HepG2 (cell line): ENCODE measurements around the gene LIMD2. TPM values are rescaled to one million over a fixed set of nuclear protein-coding genes. Genes with fewer than 3 reads are reported as not detected.

Source experiments
- CENPT ChIP-seq: sonication (generic); formaldehyde crosslinking; IDR thresholded peaks from 2 replicates; pipeline ENCODE4 v1.8.0; 2022; ENCODE audit warnings: low read depth, mild to moderate bottlenecking, moderate library complexity, missing genetic modification reagents
- CHD2 ChIP-seq: IDR thresholded peaks from 2 replicates; pipeline ENCODE4 v1.6.1; 2011; ENCODE audit warnings: low read depth, low read length, improper control_type of control experiment
- HDAC6 ChIP-seq: fragments of 200-600 bp; sonication (generic); IDR thresholded peaks from 2 replicates; pipeline ENCODE4 v1.7.0; 2017; ENCODE audit warnings: mild to moderate bottlenecking, antibody characterized with exemption, low read length, low read depth
- HNF4G ChIP-seq, 2 experiments: sonication (generic) in 1 of 2; formaldehyde crosslinking in 1 of 2; IDR thresholded peaks; 2 replicates each; pipeline versions ENCODE4 v1.4.0 to v1.6.1; 2011 to 2020; ENCODE audit warnings: borderline replicate concordance in 2 of 2, low read depth in 2 of 2, mild to moderate bottlenecking in 2 of 2, low read length in 1 of 2, missing genetic modification reagents in 1 of 2, moderate library complexity in 1 of 2
- MAFG ChIP-seq: sonication (generic); formaldehyde crosslinking; IDR thresholded peaks from 2 replicates; pipeline ENCODE4 v1.5.1; 2020; ENCODE audit warnings: mild to moderate bottlenecking, missing genetic modification reagents
- NKX3-1 ChIP-seq: sonication (generic); formaldehyde crosslinking; IDR thresholded peaks from 2 replicates; pipeline ENCODE4 v1.5.0; 2020; ENCODE audit warnings: missing genetic modification reagents
- SOX6 ChIP-seq, 2 experiments: fragments of 450-650 bp in 1 of 2; sonication (generic) in 1 of 2; formaldehyde crosslinking in 1 of 2; IDR thresholded peaks; 2 replicates each; pipeline versions ENCODE4 v1.4.0 to v1.6.1; 2017 to 2020; ENCODE audit warnings: antibody characterized with exemption in 1 of 2, mild to moderate bottlenecking in 1 of 2, missing genetic modification reagents in 1 of 2
- TOPORS ChIP-seq: sonication (generic); formaldehyde crosslinking; IDR thresholded peaks from 2 replicates; pipeline ENCODE4 v1.8.0; 2023; ENCODE audit warnings: mild to moderate bottlenecking, missing genetic modification reagents
- YEATS4 ChIP-seq: sonication (generic); formaldehyde crosslinking; IDR thresholded peaks from 2 replicates; pipeline ENCODE4 v1.4.0; 2020; ENCODE audit warnings: missing genetic modification reagents, borderline replicate concordance
- ZBTB7B ChIP-seq: sonication (generic); formaldehyde crosslinking; IDR thresholded peaks from 2 replicates; pipeline ENCODE4 v1.4.0; 2020; ENCODE audit warnings: missing genetic modification reagents
- ZKSCAN8 ChIP-seq: IDR thresholded peaks from 2 replicates; pipeline ENCODE4 v1.6.1; 2016; ENCODE audit warnings: borderline replicate concordance, missing genetic modification reagents, missing compliant biosample characterization
- ZNF101 ChIP-seq: sonication (generic); formaldehyde crosslinking; IDR thresholded peaks from 2 replicates; pipeline ENCODE4 v1.4.0; 2020; ENCODE audit warnings: mild to moderate bottlenecking, low read depth, missing genetic modification reagents, borderline replicate concordance
- ZNF274 ChIP-seq: sonication (generic); formaldehyde crosslinking; IDR thresholded peaks from 2 replicates; pipeline ENCODE4 v1.5.1; 2020; ENCODE audit warnings: mild to moderate bottlenecking, missing genetic modification reagents
- ZNF703 ChIP-seq: sonication (generic); formaldehyde crosslinking; IDR thresholded peaks from 2 replicates; pipeline ENCODE4 v1.5.1; 2020; ENCODE audit warnings: missing genetic modification reagents, mild to moderate bottlenecking, moderate library complexity, borderline replicate concordance
- polyA plus RNA-seq, 8 experiments: library from polyadenylated mRNA; depleted of rRNA in 3 of 8; stranded (reverse) in 7 of 8; unstranded in 1 of 8; fragments of >200 nt; fragmentation: Illumina TruSeq in 4 of 8; extraction: Trizol in 4 of 8; gene quantifications; 2 replicates each; pipeline versions ENCODE4 v1.2.1 to v1.2.3, GENCODE V29; 2011 to 2016; ENCODE audit warnings: low read depth in 4 of 8, missing spikeins in 1 of 8, mixed read lengths in 1 of 8; ENCODE audit not compliant: insufficient read depth in 1 of 8
- total RNA-seq, 5 experiments: library from RNA; depleted of rRNA; stranded (reverse); fragments of >200 nt; fragmentation: Illumina TruSeq; extraction: Trizol; gene quantifications; 2 replicates each; pipeline ENCODE4 v1.2.3, GENCODE V29; 2016; ENCODE audit warnings: low read depth in 1 of 5
- TF ChIP-seq, protein P1 (sequence below): sonication (generic); formaldehyde crosslinking; IDR thresholded peaks from 2 replicates; pipeline ENCODE4 v1.5.1; 2020; ENCODE audit warnings: mild to moderate bottlenecking, missing genetic modification reagents, moderate library complexity
- TF ChIP-seq, protein P2 (sequence below): sonication (generic); formaldehyde crosslinking; conservative IDR thresholded peaks from 2 replicates; pipeline ENCODE4 v1.4.0; 2020; ENCODE audit warnings: missing genetic modification reagents
- TF ChIP-seq, protein P3 (sequence below): sonication (generic); formaldehyde crosslinking; IDR thresholded peaks from 2 replicates; pipeline ENCODE4 v1.8.1; 2023; ENCODE audit warnings: missing genetic modification reagents, mild to moderate bottlenecking, borderline replicate concordance
- TF ChIP-seq, protein P4 (sequence below): sonication (generic); formaldehyde crosslinking; IDR thresholded peaks from 2 replicates; pipeline ENCODE4 v1.8.1; 2022; ENCODE audit warnings: mild to moderate bottlenecking, missing genetic modification reagents

LIMD2 gene
- total and polyA plus RNA-seq, 2 of the 13 experiments (the other 11 are each of a cell fraction or from before 2014, with no cell fraction given) = 9.0 to 20.8 TPM

DNA sequence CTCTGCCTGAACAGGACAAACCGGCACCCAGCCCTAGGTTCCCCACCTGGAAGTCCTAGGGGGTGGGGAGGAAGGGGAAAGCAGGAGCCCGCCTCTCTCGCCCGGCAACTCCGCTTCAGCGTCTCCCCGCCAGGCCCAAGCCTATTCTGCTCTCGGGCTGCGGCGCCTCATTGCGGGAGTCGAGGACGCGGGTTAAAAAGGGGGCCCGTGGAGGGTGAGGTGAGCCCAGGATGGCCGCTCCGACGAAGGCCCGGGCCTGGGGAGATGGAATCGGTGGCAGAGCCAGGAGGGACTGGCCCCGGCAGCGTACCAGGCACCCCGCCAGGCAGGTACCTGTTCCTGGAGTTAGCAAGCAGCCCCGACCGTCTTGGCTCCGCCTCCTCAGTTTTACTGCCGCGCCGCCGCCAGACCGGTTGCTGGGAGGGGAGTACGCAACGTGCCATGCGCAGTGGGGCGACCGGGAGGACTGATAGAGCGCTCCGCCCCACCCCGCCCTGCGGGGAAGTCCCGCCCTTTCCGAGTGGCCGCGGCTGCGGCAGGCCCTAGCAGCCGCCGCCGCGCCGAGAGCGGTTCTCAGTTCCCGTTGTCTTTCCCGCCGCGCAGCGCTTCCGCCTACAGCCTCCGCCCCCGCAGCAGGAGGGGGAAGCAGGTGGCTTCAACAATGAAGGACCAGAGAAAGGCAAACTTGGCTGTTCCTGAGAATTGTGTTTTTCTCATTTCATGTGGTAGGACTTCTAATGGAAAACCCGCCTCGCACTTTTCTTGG is 41.7 kb upstream of the LIMD2 start, which contains the start of gene STRADA (continued):
- no peak for TF ChIP-seq SOX6 (IDR thresholded peaks at IDR 0.05)
- TF ChIP-seq SOX6 (CRISPR knock-in tag; IDR thresholded peaks at IDR 0.05) = peak; percentile 73
- no peak; the same call in 1 of the 2 replicates for TF ChIP-seq ZKSCAN8 (CRISPR knock-in tag)
- TF ChIP-seq CENPT (CRISPR knock-in tag) = peak; percentile 25; the same call in 1 of the 2 replicates
- TF ChIP-seq CHD2 = no peak
- TF ChIP-seq, protein P1, sequence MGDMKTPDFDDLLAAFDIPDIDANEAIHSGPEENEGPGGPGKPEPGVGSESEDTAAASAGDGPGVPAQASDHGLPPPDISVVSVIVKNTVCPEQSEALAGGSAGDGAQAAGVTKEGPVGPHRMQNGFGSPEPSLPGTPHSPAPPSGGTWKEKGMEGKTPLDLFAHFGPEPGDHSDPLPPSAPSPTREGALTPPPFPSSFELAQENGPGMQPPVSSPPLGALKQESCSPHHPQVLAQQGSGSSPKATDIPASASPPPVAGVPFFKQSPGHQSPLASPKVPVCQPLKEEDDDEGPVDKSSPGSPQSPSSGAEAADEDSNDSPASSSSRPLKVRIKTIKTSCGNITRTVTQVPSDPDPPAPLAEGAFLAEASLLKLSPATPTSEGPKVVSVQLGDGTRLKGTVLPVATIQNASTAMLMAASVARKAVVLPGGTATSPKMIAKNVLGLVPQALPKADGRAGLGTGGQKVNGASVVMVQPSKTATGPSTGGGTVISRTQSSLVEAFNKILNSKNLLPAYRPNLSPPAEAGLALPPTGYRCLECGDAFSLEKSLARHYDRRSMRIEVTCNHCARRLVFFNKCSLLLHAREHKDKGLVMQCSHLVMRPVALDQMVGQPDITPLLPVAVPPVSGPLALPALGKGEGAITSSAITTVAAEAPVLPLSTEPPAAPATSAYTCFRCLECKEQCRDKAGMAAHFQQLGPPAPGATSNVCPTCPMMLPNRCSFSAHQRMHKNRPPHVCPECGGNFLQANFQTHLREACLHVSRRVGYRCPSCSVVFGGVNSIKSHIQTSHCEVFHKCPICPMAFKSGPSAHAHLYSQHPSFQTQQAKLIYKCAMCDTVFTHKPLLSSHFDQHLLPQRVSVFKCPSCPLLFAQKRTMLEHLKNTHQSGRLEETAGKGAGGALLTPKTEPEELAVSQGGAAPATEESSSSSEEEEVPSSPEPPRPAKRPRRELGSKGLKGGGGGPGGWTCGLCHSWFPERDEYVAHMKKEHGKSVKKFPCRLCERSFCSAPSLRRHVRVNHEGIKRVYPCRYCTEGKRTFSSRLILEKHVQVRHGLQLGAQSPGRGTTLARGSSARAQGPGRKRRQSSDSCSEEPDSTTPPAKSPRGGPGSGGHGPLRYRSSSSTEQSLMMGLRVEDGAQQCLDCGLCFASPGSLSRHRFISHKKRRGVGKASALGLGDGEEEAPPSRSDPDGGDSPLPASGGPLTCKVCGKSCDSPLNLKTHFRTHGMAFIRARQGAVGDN (CRISPR knock-in tag) = peak; percentile 94
- peak; percentile 55; the same call in 1 of the 2 replicates for TF ChIP-seq ZBTB7B (CRISPR knock-in tag)
- 0 out of 2 replicates have a peak, but pooled peaks have one; percentile 56 for TF ChIP-seq NKX3-1 (CRISPR knock-in tag)
- peak; percentile 77 for TF ChIP-seq YEATS4
- TF ChIP-seq ZNF703 (CRISPR knock-in tag) = peak; percentile 82; the same call in 1 of the 2 replicates
- no peak for TF ChIP-seq HNF4G (IDR thresholded peaks at IDR 0.05; ENCODE audit: borderline replicate concordance, low read depth, low read length)
- TF ChIP-seq HNF4G (CRISPR knock-in tag; IDR thresholded peaks at IDR 0.05; ENCODE audit: borderline replicate concordance, low read depth) = no peak
- TF ChIP-seq, protein P2, sequence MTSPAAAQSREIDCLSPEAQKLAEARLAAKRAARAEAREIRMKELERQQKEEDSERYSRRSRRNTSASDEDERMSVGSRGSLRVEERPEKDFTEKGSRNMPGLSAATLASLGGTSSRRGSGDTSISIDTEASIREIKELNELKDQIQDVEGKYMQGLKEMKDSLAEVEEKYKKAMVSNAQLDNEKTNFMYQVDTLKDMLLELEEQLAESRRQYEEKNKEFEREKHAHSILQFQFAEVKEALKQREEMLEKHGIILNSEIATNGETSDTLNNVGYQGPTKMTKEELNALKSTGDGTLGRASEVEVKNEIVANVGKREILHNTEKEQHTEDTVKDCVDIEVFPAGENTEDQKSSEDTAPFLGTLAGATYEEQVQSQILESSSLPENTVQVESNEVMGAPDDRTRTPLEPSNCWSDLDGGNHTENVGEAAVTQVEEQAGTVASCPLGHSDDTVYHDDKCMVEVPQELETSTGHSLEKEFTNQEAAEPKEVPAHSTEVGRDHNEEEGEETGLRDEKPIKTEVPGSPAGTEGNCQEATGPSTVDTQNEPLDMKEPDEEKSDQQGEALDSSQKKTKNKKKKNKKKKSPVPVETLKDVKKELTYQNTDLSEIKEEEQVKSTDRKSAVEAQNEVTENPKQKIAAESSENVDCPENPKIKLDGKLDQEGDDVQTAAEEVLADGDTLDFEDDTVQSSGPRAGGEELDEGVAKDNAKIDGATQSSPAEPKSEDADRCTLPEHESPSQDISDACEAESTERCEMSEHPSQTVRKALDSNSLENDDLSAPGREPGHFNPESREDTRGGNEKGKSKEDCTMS (CRISPR knock-in tag) = no peak
- TF ChIP-seq HDAC6 = no peak
- TF ChIP-seq ZNF101 (CRISPR knock-in tag) = 0 out of 2 replicates have a peak, but pooled peaks have one; percentile 79
- no peak for TF ChIP-seq MAFG (CRISPR knock-in tag)
- 0 out of 2 replicates have a peak, but pooled peaks have one; percentile 37 for TF ChIP-seq ZNF274 (CRISPR knock-in tag)
- TF ChIP-seq, protein P3, sequence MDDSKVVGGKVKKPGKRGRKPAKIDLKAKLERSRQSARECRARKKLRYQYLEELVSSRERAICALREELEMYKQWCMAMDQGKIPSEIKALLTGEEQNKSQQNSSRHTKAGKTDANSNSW = no peak; the same call in 1 of the 2 replicates
- TF ChIP-seq, protein P4, sequence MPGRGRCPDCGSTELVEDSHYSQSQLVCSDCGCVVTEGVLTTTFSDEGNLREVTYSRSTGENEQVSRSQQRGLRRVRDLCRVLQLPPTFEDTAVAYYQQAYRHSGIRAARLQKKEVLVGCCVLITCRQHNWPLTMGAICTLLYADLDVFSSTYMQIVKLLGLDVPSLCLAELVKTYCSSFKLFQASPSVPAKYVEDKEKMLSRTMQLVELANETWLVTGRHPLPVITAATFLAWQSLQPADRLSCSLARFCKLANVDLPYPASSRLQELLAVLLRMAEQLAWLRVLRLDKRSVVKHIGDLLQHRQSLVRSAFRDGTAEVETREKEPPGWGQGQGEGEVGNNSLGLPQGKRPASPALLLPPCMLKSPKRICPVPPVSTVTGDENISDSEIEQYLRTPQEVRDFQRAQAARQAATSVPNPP (CRISPR knock-in tag) = 0 out of 2 replicates have a peak, but pooled peaks have one; percentile 60
- 0 out of 2 replicates have a peak, but pooled peaks have one; percentile 31 for TF ChIP-seq TOPORS (CRISPR knock-in tag)
